Psoas muscle (tissue), 8 donors: Measurements from ENCODE around the gene FRMD6. TPM values are rescaled to one million over a fixed set of nuclear protein-coding genes. Genes with fewer than 3 reads are reported as not detected.
"Not testable (repeated sequence)": the region's sequence is repeated elsewhere in the genome, so short reads cannot be mapped to it uniquely, and the experiment has no call there.

ENCODE experiments used
- ATAC-seq, 4 donors: fragments of 200-7000 bp; cut with Tn5 transposase; one replicate each; pipeline ENCODE4 v1.9.1; 2020; ENCODE audit warnings: moderate library complexity in 3 of 4, mild to moderate bottlenecking in 2 of 4
- DNase-seq, 2 donors: peaks; one replicate each; pipeline ENCODE4 v3.0.0-alpha.2; 2020
- H3K27ac ChIP-seq: fragments of 200-600 bp; one replicate; pipeline ENCODE4 v1.8.0; 2022
- H3K27me3 ChIP-seq, 3 donors: fragments of 200-600 bp in 1 of 3; one replicate each; pipeline versions ENCODE4 v1.6.1 to v1.8.0; 2013 to 2022; ENCODE audit warnings: low read length in 2 of 3, mild to moderate bottlenecking in 2 of 3, moderate library complexity in 1 of 3; ENCODE audit not compliant: insufficient read depth in 3 of 3
- H3K36me3 ChIP-seq, 2 donors: fragments of 200-600 bp in 1 of 2; one replicate each; pipeline versions ENCODE4 v1.6.1 to v1.8.0; 2013 to 2022; ENCODE audit warnings: low read depth in 1 of 2, mild to moderate bottlenecking in 1 of 2, moderate library complexity in 1 of 2; ENCODE audit not compliant: insufficient read depth in 1 of 2
- H3K4me1 ChIP-seq: fragments of 200-600 bp; one replicate; pipeline ENCODE4 v1.8.0; 2022
- H3K4me3 ChIP-seq: fragments of 200-600 bp; one replicate; pipeline ENCODE4 v1.8.0; 2022; ENCODE audit warnings: mild to moderate bottlenecking
- H3K9me3 ChIP-seq: fragments of 200-600 bp; one replicate; pipeline ENCODE4 v1.8.0; 2022
- CTCF ChIP-seq: fragments of 200-600 bp; IDR thresholded peaks from one replicate; pipeline ENCODE4 v1.8.0; 2022; ENCODE audit warnings: antibody characterized with exemption
- WGBS, 3 donors: extraction: QIAGEN DNeasy Blood & Tissue Kit; methylation state at CpG; one replicate each; pipeline versions ENCODE4 v1.1.6 to v1.1.7; 2013; 5-methylcytosine and 5-hydroxymethylcytosine counted together
- intact Hi-C, 2 donors: fragments of 100-400 bp; cut with DNase I; formaldehyde crosslinking; loops; one replicate each; pipeline versions ENCODE4 v1.11.0 to v1.14.2; 2022
- polyA plus RNA-seq, 3 donors: library from polyadenylated mRNA; stranded (reverse); fragments of 200-250 nt; gene quantifications; one replicate each; pipeline ENCODE4 v1.2.3, GENCODE V29; 2013
- total RNA-seq, 4 donors: library from RNA; stranded (reverse); fragmentation: NEBNext Ultra II Directional in 2 of 4; extraction: Animal tissue kit (Norgen Biotek cat#: 25700) in 2 of 4; gene quantifications; one replicate each; pipeline versions ENCODE4 v1.2.1 to v1.2.4, GENCODE V29; 2021 to 2023
- donor health status: healthy with polysubstance abuse.
- donor health status: DM: no; HTN: no; CAD: no; lungs with moderate emphysema.
- donor health status: Bipolar disorder and iron deficiency.
- donor health status: healthy.
- donor health status: DM: yes; HTN: yes; CAD: no.
- donor health status: DM: no; HTN: no; CAD: no.
- donor health status: DM: no; HTN: no; CAD: no.
- donor health status: DM: yes; HTN: yes; CAD: no.

FRMD6 gene
- total and polyA plus RNA-seq, 7 donors = 2.5 to 9.8 (median 5.0) TPM

- intact Hi-C loops = no loop called here
Observed at GRCh38 chr14:51743588-51744000, 91.9 kb downstream of the FRMD6 start.

GRCh38 chr14:51744372-51745130, 92.8 kb downstream of the FRMD6 start:
- no peaks in the 10 kb centered on the region for H3K4me1 ChIP-seq
- H3K27me3 ChIP-seq = no peaks in the 10 kb centered on the region
- intact Hi-C loops = no loop called here
- no peaks in the 10 kb centered on the region for H3K9me3 ChIP-seq
- ATAC-seq (no peak), DNase-seq (no peak)
- 78 to 84% (median 83%) methylated on average over 22 to 31 of the region's 31 CpGs for WGBS, 3 donors
- H3K4me3 ChIP-seq = no peak overlapping the region
- no peak overlapping the region for H3K27ac ChIP-seq
- H3K36me3 ChIP-seq = no peaks in the 10 kb centered on the region
- TF ChIP-seq CTCF = no peak

More at GRCh38 chr14:51743588-51744000, 91.9 kb downstream of the FRMD6 start:
- Histone ChIP-seq H3K4me1 (no peaks in the 10 kb centered on the region), H3K9me3 (no peaks in the 10 kb centered on the region), H3K27me3 (no peaks in the 10 kb centered on the region), H3K4me3 (no peak overlapping the region), H3K27ac (no peak overlapping the region), H3K36me3 (no peaks in the 10 kb centered on the region)
- DNase-seq = no peak
- no peak for ATAC-seq
- WGBS, 3 donors = 78% methylated on average over 22 to 23 of the region's 23 CpGs
- TF ChIP-seq CTCF = no peak

- H3K9me3 ChIP-seq, H3K4me1 ChIP-seq, H3K4me3 ChIP-seq, intact Hi-C loops, H3K36me3 ChIP-seq, ATAC-seq, DNase-seq, H3K27me3 ChIP-seq, H3K27ac ChIP-seq: not testable (repeated sequence)
- WGBS, 3 donors = 86 to 91% (median 87%) methylated on average over 22 to 25 of the region's 25 CpGs
Observed at GRCh38 chr14:51746823-51747222, 95.1 kb downstream of the FRMD6 start.

- H3K27me3 ChIP-seq = no peaks in the 10 kb centered on the region
- no peaks in the 10 kb centered on the region for H3K9me3 ChIP-seq
- 72 to 83% (median 81%) methylated on average over 13 of the region's 13 CpGs for WGBS, 3 donors
- H3K36me3 ChIP-seq = no peaks in the 10 kb centered on the region
- no peak overlapping the region for H3K4me3 ChIP-seq
- no peak overlapping the region for H3K27ac ChIP-seq
- DNase-seq (no peak), ATAC-seq (no peak)
- intact Hi-C loops = no loop called here
- TF ChIP-seq CTCF = no peak
- H3K4me1 ChIP-seq = no peaks in the 10 kb centered on the region
Observed at GRCh38 chr14:51750542-51750941, 98.8 kb downstream of the FRMD6 start.

- H3K9me3 ChIP-seq, H3K27me3 ChIP-seq, ATAC-seq, H3K27ac ChIP-seq, H3K4me1 ChIP-seq, H3K4me3 ChIP-seq, DNase-seq, intact Hi-C loops, H3K36me3 ChIP-seq: not testable (repeated sequence)
- WGBS, 3 donors = 85 to 89% (median 86%) methylated on average over 16 of the region's 16 CpGs
Observed at GRCh38 chr14:51751611-51752345, 100.1 kb downstream of the FRMD6 start.

GRCh38 chr14:51757756-51758155, 106.0 kb downstream of the FRMD6 start:
- WGBS, 3 donors = 76 to 81% (median 77%) methylated on average over 7 of the region's 7 CpGs
- DNase-seq, H3K27ac ChIP-seq, H3K4me1 ChIP-seq, H3K36me3 ChIP-seq, ATAC-seq, H3K27me3 ChIP-seq, intact Hi-C loops, H3K4me3 ChIP-seq, H3K9me3 ChIP-seq: not testable (repeated sequence)
